HG03280 (cell line): ENCODE results near the gene PANK4.

Experiments used
- ATAC-seq: cut with Tn5 transposase; IDR thresholded peaks from one replicate; pipeline ENCODE4 v1.9.1; 2021; ENCODE audit warnings: mild to moderate bottlenecking, moderate library complexity; ENCODE audit not compliant: unreplicated experiment

The PANK4 gene

DNA sequence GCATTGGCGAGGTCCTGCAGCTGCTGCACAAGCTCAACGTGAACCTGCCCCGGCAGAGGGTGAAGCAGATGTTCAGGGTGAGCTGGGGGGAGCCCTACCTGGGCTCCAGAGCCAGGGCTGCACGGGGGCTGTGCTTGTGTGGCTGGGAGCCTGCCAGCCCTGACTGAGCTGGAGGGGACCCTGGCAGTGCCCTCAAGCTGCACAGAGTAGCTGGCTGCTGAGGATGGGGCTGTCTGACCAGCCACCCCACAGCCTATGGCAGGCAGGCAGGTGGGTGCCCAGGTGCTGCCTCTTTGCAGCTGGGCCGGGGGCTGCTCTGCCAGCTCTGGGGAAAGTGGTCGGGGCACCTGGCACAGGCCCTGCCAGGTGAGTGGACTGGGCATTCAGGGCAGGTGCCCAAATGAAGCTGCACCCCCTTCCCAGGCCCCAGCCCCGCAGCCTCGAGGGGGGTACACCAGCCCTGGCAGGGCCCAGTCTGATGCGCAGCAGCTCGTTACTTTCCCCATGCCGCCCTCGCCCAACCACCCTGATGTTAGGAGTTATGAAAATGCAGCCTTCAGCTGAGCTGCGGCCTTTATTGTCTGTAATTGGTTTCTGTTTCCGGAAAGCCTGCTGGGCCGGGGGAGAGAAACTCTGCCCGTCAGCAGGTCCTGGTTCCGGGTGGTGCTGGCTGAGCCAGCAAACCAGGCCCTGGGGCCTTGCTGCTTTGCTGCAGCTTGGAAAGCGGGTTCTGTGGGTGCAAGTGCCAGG, 46.0 kb downstream of the PANK4 start:
- ATAC-seq = no peak

DNA sequence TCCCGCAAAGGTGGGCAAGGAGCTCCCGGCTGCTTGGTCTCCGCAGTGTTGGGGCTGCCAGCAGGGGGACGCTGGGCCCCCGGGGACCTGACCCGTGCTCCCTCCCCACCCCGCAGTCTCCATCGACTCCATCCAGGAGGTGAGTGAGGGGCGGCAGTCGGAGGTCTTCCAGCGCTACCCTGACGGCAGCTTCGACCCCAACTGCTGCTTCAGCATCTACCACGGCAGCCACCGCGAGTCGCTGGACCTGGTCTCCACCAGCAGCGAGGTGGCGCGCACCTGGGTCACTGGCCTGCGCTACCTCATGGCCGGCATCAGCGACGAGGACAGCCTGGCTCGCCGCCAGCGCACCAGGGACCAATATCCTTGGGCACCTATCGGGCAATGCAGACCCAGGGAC, 46.8 kb downstream of the PANK4 start:
- no peak for ATAC-seq

DNA sequence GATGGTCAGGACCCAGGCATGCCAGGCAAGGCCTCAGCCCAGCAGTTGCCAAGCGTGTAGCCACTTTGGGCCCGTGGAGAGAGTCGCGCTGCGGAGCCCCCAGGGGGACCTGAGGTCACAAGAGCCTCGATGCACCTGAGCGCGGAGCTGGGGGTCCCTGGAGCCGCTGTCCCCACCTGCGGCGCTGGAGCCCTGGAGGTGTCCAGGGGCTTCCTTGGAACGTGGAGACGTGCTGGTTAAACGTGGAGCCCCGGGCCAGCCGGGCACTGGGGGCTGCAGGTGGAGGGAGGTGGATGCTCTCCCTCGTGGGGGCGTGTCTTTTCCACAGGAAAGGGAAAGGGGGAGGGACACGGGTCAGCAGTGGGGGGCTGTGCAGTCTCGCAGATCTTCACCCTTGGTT, 47.2 kb downstream of the PANK4 start:
- no peak for ATAC-seq

DNA sequence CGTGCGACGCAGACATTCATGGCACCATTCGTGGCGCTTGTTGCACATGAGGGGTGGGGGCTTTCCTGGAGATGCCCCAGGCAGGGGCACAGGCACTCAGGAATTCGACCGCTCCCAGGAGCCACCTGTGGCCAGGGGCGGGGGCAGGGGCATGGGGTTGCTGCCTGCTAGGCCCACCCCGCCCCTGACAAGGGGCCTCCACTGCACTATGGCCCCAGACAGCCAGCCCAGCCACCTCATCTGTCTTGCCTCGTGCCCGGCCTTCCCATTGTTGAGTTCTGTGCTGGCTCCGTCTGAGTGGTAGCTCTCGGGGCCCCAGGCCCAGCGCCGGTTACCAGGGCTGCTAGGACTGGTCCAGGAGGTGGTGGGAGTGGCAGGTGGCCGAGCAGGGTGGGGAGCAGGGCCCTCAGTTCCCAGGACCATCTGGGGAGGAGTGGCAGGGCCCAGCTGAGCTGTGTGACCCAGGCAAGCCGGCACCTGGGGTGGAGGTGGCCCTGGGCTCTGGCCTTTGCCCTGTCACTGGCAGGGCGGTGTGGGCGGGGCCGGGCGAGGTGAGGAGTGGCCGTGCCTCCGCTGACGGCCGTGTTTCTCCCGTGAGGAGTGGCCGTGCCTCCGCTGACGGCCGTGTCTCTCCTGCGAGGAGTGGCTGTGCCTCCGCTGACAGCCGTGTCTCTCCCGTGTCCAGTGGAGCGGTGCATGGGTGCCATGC, 48.5 kb downstream of the PANK4 start:
- no peak for ATAC-seq

DNA sequence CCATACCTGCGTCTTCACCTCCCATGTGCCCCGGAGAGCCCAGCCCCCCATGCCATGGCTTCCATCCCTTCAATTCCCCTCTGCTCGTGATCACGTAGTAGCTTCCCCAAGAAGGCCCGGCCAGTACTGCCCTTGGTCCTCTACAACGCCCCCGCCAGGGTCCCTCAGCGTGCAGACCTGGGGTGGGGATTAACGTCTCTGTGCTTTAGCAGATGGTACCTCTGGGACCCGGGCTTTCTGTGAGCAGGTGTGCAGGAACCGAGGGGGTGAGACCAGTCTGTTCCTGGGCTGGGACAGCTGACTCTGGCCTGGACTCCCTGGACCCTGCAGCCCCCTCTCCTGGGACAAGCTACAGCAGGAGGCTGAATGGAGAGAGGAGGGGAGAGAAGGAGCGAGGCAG, 49.1 kb downstream of the PANK4 start:
- ATAC-seq = no peak

DNA sequence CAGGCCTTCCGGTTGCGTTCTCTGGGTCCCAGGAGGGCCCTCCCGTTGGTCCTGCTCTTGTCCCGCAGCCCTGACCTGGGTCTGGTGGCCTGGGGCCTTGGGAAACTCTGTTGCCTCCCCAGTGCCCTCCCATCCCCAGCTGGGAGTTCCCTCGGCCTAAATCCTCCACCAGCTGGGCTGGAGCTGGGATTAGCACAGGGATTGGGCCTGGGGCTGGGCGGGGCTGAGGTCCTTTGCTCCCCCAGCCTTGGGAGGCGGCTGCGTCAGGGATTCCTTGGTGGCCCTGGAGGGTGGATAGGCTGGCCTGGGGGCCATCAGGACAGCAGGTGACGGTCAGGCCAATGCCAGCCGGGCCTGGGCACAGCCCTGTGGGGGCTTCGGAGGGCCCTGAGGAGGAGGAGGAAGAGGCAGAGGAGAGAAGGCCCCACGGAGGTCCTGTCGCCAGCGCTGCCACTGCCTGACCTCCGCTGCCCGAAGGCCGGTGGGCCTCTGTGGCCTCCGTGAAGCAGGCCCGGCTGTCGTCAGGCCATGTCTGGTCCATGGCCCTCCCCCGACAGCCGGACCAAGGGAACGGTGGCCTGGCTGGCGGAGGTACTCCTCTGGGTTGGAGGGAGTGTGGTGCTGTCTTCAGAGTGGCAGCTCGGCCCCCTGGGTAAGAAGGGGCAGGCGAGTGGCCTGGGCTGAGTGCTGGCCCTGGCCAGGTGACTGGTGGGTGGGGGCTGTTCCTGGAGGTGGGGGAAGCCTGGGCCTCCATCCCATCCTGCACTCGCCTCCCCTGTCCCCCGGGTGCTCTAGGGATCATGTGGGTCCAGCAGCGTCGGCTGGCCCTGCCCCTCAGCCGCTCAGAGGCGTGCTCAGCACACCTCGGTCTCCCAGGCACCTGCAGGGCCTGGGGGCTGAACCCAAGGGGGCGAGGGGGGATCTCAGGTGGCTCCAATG, 50.1 kb downstream of the PANK4 start, which contains the start of gene PLCH2:
TSS of gene PLCH2 (plus strand) at position 229 of the 939 bp plus-strand sequence. CDS start at position 529, 300 bp downstream.
- no peak for ATAC-seq

DNA sequence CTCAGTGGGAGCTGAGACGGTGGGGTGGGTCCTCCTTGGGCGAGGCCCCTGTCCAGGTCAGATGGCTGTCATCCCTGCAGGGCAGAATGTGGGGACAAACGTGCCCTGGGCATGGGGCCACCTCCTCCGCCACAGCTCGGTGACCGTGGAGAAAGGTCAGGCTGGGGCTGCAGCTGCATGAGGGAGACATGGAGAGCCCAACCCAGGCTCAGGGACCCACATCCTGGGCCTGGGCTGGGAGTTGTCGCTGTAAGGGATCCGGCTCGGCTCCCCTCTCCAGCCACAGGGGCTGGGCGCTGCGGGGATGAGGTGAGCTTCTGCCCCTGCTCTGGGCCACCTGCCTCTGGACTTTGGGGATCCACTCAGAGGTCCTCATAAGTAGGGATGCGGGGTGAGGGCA, 50.8 kb downstream of the PANK4 start:
- no peak for ATAC-seq

DNA sequence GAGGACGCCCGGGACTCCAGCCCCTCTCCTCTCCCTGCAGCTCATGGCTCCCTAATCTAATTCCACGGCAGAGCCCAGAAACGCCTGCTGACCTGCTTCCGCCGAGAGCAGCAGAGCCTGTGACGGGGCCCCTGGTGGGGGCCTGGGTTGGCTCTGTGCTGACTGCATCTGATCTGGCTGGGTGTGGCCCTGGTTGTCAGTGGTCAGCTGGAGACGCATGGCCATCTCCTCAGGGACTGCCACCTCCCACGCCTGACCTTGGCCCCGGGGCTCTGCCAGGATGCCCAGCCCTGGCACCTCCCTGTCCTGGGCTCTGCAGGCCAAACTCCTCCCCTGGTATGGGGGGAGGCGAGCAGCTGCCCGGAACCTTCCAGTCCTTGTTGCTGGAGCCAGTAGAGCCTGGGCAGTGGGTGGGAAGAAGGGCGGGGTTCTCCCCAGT, 51.4 kb downstream of the PANK4 start:
- ATAC-seq = no peak

DNA sequence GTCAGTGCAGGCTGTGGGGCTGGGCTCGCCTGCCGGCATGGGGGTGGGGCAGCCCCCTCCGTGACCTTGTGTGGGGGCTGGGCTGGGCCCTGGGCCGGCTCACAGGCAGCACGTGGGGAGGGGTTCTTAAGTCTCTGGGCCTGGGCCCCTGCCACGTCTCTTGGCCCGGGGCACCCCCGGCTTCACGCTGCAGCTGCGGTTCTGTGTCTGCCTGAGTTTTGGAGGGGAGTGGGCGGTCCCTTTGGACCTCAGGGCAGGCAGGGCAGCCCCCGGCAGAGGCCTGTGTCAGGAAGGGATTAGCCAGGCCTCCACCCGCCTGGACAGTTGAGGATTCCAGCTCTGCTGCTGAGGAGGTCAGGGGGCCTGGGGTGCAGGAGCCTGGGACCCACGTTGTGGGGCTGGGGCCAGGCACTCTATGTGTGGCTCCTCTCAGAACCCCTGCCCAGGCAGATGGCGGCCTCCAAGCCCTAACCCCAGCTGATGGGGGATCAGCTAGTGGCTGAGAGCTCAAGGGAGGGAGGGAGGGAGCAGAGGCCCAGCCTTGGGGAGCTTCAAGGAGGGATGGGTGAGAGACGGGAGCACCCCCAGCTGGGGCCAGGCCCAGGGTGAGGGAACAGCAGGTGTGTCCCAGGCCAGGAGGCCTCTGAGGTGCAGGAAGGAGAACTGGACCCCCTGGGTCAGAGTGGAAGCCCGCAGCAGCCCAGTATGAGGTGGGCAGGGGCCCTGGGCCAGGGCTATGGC, 52.1 kb downstream of the PANK4 start:
- ATAC-seq = no peak

DNA sequence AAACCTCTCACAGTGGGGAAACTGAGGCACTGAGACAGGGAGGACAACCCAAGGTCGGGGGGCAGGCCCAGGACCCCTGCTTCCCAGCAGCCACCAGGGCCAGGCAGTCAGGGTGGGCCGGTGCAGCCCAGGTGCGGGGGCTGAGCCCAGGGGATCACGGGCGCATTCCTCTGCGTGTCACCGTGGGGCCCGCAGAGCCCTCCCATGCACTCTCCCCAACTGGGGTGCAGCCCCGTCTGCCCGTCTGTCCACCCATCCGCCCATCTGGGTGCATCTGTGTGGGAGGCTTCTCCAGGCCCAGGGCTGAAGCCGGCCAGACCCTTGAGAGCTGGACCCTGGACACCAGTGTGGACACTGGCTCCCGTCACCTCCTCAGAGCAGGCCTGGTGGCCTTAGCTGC, 53.2 kb downstream of the PANK4 start:
- ATAC-seq = no peak

DNA sequence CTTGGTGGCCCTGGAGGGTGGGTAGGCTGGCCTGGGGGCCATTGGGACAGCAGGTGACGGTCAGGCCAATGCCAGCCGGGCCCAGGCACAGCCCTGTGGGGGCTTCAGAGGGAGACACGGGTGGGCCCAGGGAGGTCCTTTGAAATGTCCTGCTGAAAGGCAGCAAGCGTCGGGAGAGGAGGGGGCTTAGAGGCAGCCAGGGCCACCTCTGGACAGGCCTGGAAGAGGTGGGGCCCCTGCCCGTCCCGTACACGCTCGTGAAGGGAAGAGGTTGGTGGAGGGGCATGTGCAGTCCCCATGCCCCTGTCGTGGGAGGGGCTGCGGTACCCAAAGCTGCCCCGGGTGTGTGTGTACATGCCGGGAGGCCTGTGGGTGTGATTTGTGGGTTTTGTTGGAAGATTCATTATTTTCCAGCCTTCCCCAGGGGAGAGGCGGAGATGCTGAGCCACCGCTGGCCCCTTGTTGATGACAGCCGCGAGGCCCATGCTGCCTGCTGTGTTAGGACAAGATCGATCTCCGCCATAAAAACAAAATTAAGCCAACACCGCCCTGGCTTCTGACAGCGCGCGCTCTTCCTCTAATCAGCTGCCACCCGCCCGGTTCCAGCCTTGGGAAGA, 53.7 kb downstream of the PANK4 start:
- ATAC-seq = no peak

DNA sequence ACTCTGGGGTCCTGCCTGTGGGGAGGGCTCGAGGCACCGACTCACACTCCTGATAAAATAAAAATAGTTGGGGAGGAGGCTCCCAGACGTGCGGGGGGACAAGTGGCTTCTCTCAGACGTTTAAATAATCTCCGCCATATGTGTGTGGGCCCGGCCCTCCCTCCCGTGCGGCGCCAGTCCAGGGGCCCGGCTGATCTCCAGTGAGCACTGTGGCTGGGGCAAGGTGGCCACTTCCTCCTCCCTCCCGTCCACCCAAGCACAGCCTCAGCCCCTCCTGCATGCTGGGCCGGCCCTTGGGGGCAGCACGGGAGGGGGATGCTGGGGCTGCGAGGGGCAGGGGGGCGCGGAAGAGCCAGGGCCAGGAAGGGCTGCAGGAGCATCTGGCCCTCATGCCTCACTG, 54.3 kb downstream of the PANK4 start:
- no peak for ATAC-seq

DNA sequence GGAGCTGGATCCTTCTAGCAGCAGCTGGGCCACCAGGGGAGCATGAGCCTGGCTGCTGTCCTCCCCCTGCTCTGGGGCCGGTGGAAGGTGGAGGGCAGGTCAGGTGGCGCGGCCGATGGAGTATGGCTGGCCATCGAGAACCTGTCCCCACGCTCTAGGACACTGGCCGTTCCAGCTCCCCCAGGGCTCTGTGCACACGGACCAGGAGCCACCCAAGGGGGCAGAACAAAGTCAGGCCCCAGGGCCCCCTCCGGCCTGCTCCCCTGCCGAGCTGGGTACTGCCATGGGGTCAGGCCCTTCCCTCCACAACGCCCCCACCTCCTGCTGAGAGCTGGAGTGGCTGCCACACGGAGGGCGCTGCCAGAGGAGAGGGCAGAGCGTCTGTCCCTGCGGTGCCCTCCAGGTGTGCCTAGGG, 54.8 kb downstream of the PANK4 start:
- no peak for ATAC-seq

DNA sequence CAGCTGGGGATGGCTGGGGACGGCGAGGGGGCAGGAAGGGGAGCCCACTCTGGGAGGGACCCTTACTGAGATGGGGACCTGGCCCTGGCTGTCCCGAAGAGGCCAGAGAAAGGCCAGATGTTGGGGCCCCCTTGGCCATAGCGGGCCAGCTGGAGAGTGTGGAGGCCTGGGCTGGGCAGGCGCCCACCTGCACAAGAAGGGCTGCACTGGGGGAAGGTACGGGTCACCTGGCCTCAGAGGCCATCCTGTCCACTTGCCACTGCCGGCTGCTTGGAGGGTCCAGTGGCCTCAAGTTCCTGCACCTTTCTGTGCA, 55.3 kb downstream of the PANK4 start:
- ATAC-seq = no peak

DNA sequence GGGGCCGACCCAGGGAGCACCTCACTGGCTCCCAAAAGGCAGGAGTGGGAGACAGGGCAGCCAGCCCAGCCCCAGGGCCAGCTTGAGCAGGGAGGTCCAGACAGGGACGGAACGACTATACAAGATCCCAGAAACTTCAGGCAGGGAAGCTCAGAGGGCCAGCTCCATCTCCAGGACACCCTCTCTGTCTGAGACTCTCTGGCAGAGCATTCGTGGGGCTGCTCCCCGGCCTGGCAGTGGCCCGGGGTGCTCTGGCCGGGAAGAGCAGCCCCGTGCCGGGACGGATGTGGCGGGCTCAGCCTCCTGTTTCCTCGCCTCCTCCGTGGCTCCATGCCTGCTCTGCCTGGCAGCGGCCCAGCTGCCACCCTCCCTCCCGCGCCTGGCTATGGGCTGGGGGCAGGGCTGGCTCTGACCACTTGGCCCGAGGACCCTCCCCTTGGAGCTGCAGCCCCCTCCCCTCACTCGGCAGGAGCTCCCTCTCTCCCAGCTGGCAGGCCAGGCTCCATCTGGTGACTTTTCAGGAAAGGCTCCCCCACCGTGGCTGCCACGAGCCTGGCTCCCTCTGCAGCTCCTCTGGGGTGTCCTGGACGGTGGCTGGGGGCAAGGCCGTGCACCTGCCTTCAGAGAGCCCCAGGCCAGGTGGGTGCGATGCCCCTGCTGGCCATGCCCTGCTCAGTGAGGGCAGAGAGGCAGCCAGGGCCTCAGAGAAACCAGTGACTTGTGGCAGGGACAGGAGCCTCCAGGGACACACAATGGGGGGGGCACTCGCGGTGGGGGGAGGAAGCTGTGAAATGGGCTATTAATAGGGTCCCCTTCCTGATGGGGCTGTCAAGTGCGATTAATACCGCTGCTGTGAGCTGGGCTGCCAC, 55.9 kb downstream of the PANK4 start:
- ATAC-seq = no peak

DNA sequence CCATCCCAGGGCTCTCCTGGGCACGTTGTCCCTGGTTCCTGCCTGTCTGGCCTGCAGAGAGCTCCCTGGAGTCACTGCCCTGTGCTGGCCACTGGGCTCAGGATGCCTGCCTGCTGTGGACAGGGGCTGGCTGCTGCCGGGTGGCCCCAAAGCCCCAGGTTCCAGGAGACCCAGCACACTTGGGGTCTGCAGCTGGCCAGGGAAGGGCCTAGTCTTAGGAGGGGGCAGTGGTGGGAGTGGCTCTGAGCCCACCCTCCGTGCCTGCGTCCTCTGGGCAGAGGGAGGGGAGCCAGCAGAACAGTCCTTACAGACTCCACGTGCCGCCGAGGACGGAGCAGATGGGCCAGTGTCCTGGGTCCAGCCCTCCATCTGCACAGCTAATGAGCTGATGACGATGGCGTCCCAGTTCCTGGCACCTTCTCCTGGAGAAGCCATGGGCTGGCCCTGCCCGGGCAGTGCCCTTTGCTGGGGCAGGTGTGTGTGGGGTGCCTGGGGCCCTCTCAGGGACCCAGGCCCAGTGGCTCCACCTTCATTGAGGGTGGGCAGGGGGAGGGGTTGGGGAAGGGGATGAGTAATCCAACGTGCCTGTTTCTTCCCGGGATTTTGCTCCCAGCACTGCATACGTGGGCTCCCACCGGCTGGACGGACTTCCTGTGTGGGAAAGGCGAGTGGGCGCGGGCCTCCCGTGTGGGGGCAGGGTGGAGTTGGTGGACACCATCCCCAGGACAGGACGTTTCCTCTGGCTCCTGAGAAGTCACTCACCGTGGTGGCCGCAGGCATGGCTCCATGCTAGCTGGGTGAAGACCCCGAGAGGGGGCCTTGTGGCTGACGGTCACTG, 57.1 kb downstream of the PANK4 start:
- ATAC-seq = no peak

DNA sequence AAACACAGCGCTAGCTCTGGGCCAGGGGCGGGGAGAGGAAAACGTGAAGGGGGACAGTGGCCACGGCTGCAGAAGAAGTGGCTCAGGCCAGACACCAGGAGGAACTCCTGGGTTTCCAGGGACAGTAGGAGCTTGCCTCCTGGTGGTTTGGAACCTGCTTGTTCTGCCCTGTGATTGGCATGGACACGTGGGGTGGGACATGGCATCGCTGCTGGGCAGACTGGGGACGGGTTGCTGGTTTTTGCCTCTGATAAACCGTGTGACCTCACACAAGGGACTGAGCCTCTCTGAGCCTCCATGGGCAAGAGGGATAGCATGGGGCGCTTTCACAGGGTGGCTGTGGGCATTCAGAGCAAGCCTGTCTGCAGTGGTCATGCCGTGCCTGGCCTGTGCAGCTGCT, 57.9 kb downstream of the PANK4 start:
- no peak for ATAC-seq

DNA sequence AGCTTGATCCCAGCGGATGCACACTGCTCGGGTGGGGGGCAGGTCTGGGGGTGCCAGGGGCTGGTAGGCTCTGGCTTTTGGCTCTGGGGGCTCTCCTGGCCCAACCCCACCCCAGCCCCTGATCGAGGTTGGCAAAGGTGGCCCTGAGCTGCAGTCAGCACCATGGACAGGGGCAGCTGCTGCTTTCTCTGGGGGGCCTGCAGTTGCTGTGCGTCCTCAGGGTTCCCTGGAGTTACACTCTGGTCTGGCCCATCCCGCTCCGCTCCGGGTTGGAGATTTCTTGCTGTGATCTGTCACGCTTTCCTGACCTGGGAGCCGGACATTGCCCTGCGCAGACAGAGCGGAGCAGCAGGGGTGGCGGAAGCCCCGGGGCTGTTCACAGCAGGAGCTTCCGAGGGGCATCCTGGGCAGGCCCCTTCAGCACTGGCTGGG, 58.3 kb downstream of the PANK4 start:
- ATAC-seq = no peak
